DMS53 (cell line): ENCODE data around the gene G6PC3.
A peak's percentile ranks its signal among the peaks of the same experiment; 100 is the strongest.

Experiments
- DNase-seq: peaks from one replicate; lab custom pipeline; 2025; lab: John Stamatoyannopoulos, UW

G6PC3 gene

DNA sequence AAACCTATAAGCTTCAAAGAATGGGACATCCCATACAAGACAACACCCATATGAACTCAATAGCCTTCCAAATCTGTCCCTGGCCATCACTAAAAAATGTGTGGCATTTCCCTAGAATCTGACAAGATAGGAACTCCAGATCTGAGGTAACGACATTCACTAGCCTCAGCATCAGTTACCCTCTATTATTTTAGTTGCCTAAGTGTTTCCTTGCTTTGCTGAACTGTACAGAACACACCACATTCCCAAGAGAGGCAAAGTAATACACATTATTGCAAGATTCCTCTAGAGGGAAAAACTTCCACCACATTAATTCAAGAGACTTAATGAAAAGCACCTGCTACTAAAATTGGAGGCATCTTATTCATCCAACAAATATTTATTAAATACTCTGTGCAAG is 9.1 kb upstream of the G6PC3 start:
- DNase-seq: no peak

DNA sequence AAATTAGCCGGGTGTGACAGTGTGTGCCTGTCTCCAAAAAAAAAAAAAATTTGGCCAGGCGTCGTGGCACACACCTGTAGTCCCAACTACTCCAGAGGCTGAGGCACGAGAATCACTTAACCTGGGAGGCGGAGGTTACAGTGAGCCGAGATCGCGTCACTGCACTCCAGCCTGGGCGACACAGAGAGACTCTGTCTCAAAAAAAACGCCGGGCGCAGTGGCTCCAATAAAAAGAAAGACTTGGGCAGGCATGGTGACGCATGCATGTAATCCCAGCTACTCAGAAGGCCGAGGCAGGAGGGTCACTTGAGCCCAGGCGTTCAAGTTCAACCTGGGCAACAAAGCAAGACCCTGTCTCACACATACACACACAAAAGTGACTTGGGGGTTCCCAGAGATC is 7.7 kb upstream of the G6PC3 start:
- no peak for DNase-seq

DNA sequence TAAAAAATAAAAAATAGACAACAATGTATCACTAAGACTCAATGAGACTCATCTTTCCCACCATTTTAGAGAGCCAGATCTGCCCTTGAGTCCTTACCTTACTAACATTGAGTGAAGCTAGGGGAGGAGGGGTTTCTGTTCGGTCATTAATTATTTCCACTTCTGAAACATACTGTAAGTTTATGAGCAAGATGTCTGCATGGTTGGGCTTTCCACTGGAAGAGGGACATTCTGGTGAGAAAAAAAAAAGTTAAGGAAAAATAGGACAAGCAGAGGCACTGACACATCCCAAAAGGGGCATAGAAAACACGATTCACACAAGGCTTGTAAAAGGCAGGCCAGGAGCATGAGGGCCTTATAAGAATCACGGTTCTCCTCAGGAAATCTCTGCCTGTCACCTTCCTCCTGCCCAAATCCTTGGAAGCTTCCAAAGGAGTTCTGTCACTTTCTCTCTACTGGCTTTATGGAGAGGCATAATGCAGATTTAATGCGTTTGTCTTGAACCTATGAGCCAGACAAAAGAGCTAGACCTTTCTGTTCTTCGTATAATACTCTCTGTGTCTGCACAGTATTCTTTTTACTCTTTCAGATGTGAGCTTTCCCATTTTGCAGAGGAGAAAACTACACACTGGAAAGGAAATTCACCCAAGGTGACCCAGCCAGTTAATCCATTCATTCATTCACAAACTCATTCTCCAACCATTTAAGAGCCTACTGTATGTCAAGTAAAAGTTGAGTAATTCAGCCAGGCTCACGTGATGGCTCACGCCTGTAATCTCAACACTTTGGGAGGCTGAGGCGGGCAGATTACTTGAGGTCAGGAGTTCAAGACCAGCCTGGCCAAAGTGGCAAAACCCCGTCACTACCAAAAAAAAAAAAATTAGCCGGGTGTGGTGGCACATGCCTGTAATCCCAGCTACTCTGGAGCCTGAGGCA is 6.6 kb upstream of the G6PC3 start:
- DNase-seq: no peak

DNA sequence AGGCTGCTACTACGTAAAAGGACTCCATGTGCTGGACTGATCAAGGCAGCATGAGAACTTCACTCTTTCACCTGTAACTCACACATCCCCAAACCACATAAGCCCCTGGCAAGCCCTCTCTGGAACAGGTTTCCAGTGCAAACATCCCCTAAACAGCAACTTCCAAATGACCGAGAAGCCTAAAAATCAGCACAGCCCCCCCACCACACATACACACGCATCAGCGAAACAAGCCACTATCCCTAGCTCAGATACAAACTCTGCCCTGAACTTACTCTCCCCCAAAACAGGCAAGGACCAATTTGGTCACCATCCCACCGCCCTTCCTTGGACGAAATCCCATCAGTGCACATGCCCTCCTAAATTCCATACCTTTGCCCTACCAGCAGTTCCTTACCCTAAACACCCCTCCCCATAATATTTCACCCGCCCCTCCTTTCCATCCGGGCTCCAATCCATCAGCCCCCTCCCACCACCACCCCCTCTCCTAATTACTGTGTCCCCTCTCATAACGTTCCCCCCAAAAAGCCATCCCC is 4.8 kb upstream of the G6PC3 start:
- peak; percentile 46 for DNase-seq

DNA sequence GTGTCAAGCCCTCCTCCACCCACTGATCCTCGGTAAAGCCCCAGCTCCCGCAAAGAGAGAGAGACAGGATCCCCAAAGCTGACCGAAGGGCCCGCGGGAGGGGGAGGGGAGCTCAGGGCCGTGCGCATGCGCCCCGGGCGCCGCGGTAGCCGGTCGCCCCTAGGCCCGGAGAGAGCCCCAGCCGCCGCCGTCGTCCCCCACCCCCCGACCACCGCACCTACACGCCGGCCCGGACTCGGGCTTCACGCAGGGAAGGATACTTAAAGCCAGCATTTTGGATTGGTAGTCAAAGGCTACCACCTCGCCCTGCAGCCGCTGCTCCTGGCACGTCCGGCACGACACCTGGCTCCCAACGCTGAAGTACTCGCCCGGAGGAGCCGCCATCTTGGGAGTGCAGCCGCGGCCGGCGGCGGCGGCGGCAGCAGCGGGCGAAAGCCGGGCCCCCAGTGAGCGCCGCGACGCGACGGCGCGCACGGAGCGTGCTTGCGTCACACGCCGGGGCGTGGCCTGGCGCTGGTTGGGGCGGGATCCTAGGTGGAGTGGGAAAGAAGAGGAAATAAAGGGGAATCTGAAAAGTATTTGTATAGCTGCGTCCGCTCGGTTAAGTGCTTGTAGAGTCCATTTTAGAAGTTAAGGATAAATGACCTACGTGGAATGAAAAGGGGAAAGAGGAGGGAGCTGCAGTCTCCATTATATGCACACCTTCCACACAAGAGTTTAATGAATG is 4.2 kb upstream of the G6PC3 start, which contains the start of gene LSM12:
TSS of gene LSM12 (minus strand) at position 468 of the 727 bp plus-strand sequence. CDS start at position 384, 84 bp downstream.
- DNase-seq: peak; percentile 99

DNA sequence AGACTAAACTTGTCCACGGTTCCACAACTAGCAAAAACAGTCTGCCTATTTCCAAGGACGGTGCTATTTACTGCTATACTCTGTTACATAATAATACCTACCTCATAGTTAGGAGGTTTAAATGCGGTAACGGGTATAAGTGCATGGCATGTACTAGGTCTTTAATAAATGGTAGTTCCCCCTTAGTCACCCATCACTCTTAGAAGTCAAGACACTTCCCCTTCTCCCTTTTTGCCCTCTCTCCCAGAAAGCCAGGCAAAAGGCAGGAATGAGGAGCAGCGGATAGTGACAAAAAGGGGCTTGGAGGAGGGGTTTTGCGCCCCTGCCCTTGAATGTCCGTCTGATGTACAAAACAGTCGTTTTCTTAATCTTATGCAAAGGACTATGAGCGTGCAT is 3.0 kb upstream of the G6PC3 start:
- DNase-seq: no peak

DNA sequence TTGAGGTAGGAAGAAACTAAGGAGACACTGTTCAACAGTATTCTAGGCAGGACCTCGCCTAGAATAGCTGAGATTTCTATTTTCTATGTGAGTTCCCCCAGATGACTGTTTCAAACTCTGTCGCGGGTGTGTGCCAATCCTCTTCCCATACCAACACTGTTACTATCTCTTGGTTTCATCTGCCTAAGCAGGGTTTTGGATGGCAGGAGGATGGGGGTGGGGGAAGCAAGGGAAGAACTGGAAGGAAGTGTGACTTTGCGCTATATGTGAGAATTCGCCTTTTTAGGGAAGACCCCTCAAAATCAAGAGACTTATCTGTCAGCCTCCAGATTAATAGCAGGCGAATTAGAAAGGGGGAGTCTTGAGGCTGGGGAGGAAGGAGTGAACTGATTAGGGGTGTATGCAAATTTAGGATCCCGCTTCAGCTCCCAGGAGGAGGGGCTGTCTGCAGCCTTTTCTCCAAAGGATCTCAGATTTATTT is 521 bp upstream of the G6PC3 start:
- DNase-seq: peak; percentile 70

DNA sequence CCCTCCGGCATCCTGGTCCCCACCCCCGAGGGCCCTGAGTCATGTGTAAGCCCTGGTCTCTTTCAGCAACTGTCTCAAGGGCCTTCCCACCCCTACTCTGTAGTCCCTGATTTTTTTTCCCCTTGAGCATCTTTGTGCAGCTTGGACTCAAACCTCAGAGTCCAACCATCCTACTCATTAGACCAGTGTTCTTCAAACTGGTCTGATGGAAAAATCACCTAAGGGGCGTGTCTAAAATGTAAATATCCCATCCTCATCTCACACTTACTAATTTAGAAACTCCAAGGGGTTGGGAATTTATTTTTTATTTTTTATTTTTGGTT is 624 bp downstream of the G6PC3 start:
- no peak for DNase-seq

DNA sequence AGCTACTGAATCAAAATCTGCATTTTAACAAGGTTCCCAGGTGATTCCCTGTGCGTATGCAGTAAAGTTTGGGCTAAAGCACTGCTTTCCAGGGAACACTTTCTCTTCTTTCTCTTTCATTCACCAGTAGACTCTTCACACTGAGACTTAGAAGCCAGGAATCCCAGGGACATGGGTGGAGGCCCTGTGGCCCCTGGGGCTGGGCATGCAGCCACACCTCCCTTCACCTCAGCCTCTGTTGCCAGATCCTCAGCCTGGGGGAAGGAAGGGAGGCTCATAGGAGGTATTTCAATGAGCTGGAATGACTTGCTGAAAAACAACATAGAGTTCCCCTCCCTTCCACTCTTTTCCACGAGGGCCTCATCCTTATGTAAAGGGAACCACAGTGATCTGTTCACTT is 1.2 kb downstream of the G6PC3 start:
- no peak for DNase-seq

DNA sequence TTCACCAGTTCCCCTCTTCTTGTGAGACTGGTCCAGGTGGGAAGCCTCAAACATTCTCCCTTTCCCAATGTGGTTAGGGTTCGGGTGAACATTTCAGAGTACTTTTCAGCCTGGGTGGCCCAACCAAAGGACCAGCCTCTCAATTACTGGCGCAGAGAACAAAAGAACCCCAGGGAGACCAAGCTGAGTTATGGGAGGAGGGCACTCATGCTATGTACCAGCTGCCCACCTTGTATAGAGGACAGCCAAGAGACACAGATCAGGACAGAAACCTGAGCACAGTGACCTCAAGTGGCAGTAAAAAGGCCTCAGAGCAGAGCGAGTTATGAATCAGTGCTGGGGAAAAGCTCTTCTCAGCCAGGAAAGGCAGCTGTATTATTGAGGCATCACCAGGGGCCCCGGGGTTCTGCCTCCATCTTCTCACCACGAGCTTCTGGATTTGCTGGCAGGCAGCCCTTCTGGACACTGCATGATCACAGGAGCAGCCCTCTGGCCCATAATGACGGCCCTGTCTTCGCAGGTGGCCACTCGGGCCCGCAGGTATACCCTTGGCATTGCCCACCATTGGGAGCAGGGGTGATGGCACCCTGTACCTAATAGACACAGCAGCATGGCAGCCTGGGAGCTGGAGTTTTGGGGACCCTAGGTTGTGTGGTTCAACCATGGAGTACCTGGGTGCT is 3.8 kb downstream of the G6PC3 start:
- DNase-seq: no peak

DNA sequence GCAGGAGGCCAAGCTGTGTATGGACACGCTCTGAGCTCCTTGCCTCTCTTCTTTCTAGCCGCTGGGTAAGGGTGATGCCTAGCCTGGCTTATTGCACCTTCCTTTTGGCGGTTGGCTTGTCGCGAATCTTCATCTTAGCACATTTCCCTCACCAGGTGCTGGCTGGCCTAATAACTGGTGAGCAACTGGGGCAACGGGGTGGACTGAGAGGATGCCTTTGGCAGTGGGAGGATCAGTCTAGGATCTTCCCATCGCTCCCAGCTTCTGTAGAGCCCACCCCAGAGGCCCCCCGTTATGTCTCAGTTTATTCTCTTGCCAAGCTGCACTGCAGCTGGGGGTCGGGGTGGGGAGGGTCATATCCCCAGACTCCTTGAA is 4.4 kb downstream of the G6PC3 start:
- no peak for DNase-seq

DNA sequence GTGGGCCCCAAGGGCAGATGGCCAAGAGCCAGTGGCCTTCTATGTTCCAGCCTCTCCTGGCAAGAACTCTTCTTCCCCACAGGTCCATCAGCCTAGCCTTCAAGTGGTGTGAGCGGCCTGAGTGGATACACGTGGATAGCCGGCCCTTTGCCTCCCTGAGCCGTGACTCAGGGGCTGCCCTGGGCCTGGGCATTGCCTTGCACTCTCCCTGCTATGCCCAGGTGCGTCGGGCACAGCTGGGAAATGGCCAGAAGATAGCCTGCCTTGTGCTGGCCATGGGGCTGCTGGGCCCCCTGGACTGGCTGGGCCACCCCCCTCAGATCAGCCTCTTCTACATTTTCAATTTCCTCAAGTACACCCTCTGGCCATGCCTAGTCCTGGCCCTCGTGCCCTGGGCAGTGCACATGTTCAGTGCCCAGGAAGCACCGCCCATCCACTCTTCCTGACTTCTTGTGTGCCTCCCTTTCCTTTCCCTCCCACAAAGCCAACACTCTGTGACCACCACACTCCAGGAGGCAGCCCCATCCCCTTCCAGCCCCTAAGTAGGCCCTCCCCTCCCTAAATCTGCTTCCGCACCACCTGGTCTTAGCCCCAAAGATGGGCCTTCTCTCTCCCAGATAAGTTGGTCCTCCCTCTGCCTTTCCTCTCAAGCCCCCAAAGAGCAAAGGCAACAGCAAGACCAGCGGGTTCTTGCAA is 5.2 kb downstream of the G6PC3 start:
- no peak for DNase-seq

DNA sequence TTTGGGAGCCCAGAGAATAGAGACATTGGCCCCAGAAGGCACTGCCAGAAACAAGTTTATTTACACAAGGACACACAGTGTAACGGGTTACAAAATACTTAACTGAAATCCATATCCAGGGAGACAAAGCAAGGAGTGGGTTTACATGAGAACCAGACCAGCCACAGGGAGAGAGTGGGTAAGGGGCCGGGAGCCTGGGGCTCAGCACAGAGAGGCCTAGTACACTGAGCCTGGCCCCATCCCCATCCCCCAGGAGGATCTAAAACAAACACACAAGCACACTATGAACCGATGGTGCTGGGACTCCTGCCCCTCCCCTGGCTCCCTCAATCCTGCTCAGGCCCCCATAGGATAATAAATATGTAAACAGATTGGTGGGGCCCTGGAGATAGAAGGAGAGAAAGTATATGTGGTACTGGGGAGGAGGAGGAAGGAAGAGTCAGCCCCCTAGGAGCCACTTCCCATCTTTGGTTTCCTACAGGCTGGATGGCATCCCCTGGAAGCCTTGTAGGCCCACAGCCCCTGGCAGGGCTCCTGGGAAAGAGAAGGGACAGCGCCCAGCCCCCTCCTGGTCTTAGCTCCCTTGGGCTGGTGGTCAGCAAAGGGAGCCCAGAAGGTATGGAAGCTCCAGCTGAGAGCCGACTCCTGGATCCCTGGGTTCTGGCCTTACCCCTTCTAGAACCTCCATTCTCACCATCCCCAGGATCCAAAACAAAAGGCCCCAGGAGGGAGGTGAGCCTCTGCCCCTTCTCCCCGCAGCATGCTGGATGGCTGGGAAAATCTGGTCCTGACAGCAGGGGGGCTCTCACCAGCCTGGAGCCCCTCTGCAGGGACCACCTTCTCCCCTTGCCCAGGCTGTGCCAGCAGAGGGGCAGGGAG is 6.4 kb downstream of the G6PC3 start:
- no peak for DNase-seq

DNA sequence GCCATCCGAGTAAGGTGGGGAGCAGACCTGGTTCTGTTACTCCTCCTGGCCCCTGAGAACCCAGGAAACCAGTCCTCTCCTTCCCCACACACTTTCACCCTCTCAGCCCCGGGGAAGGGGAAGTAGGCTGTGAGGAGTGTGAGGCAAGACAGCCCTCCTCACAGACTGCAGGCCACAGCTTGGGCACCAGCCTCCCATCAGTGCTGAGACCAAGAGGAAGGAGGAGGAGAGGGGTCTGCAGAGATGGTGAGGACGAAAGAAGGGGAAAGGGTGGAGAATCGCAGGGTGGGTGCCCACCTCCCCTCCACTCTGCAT is 7.0 kb downstream of the G6PC3 start:
- no peak for DNase-seq

DNA sequence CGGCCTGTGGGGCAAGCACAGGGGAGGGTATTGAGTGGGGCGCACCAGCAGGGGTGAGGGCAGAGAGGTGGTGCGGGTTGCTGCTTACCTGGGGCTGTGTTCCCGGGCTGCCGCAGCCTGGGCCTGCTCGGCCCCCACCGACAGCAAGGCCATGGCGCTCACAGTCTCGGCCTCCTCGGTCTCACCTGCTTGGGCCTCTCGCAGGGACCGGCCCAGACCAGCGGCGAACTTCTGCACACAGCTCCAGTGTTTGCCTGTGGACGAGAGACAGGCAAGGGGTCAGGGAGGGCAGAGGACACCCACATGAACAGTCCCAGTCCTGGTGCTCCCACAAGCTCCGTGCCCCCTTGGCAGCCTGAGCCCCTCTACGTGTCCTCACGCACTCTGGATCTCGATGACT is 7.9 kb downstream of the G6PC3 start:
- no peak for DNase-seq

DNA sequence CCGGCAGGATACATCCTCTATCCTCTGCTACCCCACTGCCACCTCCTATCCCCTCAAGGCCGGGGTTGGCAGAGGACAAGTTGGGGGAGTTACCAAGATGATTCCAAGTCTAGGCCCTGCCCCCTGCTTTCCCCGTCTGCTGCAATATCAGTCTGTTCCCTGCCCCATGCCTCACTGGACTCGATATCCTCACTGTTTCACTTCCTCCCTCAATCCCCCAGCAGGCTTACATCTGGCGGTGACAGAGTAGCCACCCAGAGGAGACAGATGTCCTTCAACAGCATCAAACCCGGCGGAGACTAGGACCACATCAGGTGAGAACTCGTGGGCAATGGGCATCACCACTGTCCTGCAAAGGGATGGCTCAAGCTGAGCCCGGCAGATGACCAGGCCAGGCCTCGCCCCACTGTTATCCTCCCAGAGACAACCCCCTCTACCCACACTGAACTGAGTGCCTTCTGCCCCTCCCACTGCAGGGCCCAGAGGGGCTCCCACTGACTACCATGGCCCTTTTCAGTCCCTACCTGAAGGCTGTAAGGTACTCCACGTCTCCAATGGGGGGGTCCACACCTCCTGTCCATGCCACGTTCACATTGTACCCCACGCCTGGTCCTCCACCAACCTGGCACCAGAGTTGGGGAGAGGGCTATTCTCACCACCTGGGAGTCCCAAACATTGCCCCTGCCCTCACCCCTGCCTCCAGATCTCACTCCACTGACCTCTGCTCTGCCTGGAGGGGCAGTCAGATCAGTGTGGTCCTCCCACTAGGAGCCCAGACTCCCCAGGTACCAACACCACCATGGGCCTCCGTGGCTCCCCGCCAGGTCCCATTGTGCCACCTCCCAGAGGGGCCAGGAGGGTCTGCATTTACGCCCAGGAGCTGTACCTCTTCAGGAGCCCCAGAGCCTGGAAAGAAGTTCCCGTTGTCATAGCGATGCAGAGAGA is 9.6 kb downstream of the G6PC3 start:
- no peak for DNase-seq

DNA sequence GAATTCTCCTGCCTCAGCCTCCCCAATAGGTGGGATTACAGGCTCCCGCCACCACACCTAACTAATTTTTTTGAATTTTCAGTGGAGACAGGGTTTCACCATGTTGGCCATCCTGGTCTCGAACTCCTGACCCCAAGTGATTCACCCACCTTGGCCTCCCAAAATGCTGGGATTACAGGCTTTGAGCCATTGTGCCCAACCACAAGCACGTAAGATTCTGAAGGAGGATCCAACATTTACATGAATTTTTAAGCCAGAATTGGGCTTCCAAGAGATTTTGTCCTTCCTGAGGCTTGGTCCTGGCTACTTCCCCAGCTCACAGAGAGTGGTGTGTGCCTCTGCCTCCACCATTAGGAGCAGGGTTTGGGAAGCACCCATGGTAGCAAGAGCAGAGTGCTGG is 11.1 kb downstream of the G6PC3 start:
- DNase-seq: no peak

DNA sequence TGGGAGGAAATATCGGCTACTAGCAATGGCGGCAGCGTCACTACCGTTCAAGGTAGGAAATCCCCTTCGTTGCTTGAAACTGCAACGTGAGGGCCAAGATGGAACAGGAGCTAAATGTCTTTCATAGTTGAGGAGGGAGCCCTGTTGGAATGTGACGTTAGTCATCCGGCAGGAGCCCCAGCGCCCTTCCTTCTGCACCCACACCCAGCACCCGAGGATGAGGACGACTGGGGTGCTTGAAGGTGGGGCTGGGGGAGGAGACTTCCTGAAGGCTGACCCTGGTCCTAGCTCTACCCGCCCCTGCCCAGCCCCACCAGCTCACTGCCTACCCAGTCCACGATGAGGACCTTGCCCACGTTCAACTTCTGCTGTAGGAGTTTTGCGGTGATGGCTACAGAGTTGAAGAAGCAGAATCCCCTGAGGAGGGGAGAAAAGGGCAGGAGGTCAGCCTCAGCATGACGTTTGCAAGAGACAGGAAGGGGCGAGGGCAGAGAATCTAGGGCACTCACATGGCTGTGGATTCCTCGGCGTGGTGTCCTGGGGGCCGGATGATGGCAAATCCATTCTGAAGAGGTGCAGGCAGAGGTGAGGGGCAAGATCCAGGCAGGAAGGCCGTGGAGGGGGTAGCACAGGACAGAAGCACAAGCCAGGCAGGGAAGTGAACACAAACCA is 11.9 kb downstream of the G6PC3 start:
- DNase-seq: no peak

DNA sequence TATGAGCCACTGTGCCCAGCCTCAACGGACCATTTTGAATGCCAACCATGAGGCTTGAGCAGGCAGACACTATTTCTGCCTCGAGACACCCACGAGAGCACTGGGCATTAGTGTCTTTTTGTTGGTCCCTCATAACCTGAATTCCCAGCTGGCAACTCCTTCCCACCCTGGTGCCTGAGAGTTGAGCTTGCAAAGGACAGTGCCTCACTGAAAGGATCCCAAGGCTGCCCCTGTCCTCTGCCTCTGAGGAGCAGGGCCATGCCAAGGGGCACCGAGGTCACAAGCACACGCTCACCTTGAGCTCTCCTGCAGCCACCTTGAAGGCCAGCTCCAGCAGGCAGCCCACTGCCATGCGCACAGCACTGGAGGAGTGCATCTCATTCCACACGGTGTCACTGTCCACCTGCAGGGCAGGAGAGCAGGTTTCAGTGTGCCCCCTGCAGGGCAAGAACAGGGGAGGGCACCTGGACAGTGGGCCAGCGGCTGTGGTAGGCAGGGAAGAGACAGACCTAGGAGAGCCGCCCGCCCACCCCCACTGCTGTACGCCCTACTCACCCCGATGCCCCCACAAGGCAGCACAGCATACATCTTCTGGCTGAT is 12.8 kb downstream of the G6PC3 start:
- DNase-seq: peak; percentile 93
